HepG2 (cell line): ENCODE data around the gene GDF7. TPM values are rescaled to one million over a fixed set of nuclear protein-coding genes. Genes with fewer than 3 reads are reported as not detected.
A peak's percentile ranks its signal among the peaks of the same experiment; 100 is the strongest.

Source experiments
- CC2D1A ChIP-seq: sonication (generic); formaldehyde crosslinking; IDR thresholded peaks from 2 replicates; pipeline ENCODE4 v1.8.1; 2023; ENCODE audit warnings: mild to moderate bottlenecking, missing genetic modification reagents
- CREB1 ChIP-seq, 2 experiments: fragments of 450-650 bp in 1 of 2; IDR thresholded peaks; 2 replicates each; pipeline ENCODE4 v1.6.1; 2016 to 2017; ENCODE audit warnings: control low read depth in 1 of 2, mild to moderate bottlenecking in 1 of 2, missing compliant biosample characterization in 1 of 2, missing genetic modification characterization in 1 of 2
- ELF3 ChIP-seq: IDR thresholded peaks from 2 replicates; pipeline ENCODE4 v1.6.1; 2016; ENCODE audit warnings: missing genetic modification reagents, missing compliant biosample characterization
- MATR3 ChIP-seq: sonication (generic); formaldehyde crosslinking; IDR thresholded peaks from 2 replicates; pipeline ENCODE4 v1.4.0; 2020; ENCODE audit warnings: missing genetic modification reagents
- NBN ChIP-seq: fragments of 450-650 bp; conservative IDR thresholded peaks from 2 replicates; pipeline ENCODE4 v1.6.1; 2017
- NR2F2 ChIP-seq: IDR thresholded peaks from 2 replicates; pipeline ENCODE4 v1.6.1; 2012; ENCODE audit warnings: low read depth, inconsistent platforms, borderline replicate concordance
- PTBP1 ChIP-seq: fragments of 200-400 bp; formaldehyde crosslinking; IDR thresholded peaks from 2 replicates; pipeline ENCODE4 v1.6.1; 2018; ENCODE audit warnings: low read length, low read depth; ENCODE audit not compliant: poor library complexity, severe bottlenecking
- REL ChIP-seq: sonication (generic); formaldehyde crosslinking; conservative IDR thresholded peaks from 2 replicates; pipeline ENCODE4 v1.8.0; 2022; ENCODE audit warnings: mild to moderate bottlenecking, missing genetic modification reagents, moderate library complexity
- WIZ ChIP-seq: sonication (generic); formaldehyde crosslinking; IDR thresholded peaks from 2 replicates; pipeline ENCODE4 v1.5.1; 2020; ENCODE audit warnings: mild to moderate bottlenecking, missing genetic modification reagents
- ZNF12 ChIP-seq: sonication (generic); formaldehyde crosslinking; IDR thresholded peaks from 2 replicates; pipeline ENCODE4 v1.5.0; 2020; ENCODE audit warnings: missing genetic modification reagents
- ZNF20 ChIP-seq: sonication (generic); formaldehyde crosslinking; IDR thresholded peaks from 2 replicates; pipeline ENCODE4 v1.4.0; 2020; ENCODE audit warnings: mild to moderate bottlenecking, moderate library complexity, missing genetic modification reagents
- ZNF205 ChIP-seq: IDR thresholded peaks from 2 replicates; pipeline ENCODE4 v1.6.1; 2018; ENCODE audit warnings: missing biosample characterization, missing genetic modification reagents
- ZNF317 ChIP-seq: sonication (generic); formaldehyde crosslinking; IDR thresholded peaks from 2 replicates; pipeline ENCODE4 v1.5.0; 2020; ENCODE audit warnings: mild to moderate bottlenecking, missing genetic modification reagents
- ZNF44 ChIP-seq: sonication (generic); formaldehyde crosslinking; IDR thresholded peaks from 2 replicates; pipeline ENCODE4 v1.5.1; 2020; ENCODE audit warnings: mild to moderate bottlenecking, missing genetic modification reagents
- polyA plus RNA-seq, 8 experiments: library from polyadenylated mRNA; depleted of rRNA in 3 of 8; stranded (reverse) in 7 of 8; unstranded in 1 of 8; fragments of >200 nt; fragmentation: Illumina TruSeq in 4 of 8; extraction: Trizol in 4 of 8; gene quantifications; 2 replicates each; pipeline versions ENCODE4 v1.2.1 to v1.2.3, GENCODE V29; 2011 to 2016; ENCODE audit warnings: low read depth in 4 of 8, missing spikeins in 1 of 8, mixed read lengths in 1 of 8; ENCODE audit not compliant: insufficient read depth in 1 of 8
- total RNA-seq, 5 experiments: library from RNA; depleted of rRNA; stranded (reverse); fragments of >200 nt; fragmentation: Illumina TruSeq; extraction: Trizol; gene quantifications; 2 replicates each; pipeline ENCODE4 v1.2.3, GENCODE V29; 2016; ENCODE audit warnings: low read depth in 1 of 5
- TF ChIP-seq, protein P1 (sequence below): sonication (generic); formaldehyde crosslinking; IDR thresholded peaks from one replicate; pipeline ENCODE4 v1.5.1; 2020; ENCODE audit warnings: mild to moderate bottlenecking, missing genetic modification reagents; ENCODE audit errors: not compliant biosample characterization
- TF ChIP-seq, protein P2 (sequence below): sonication (generic); formaldehyde crosslinking; IDR thresholded peaks from 2 replicates; pipeline ENCODE4 v1.5.0; 2020; ENCODE audit warnings: mild to moderate bottlenecking, missing genetic modification reagents
- TF ChIP-seq, protein P3 (sequence below): sonication (generic); formaldehyde crosslinking; IDR thresholded peaks from 2 replicates; pipeline ENCODE4 v1.5.1; 2020; ENCODE audit warnings: missing genetic modification reagents, mild to moderate bottlenecking, borderline replicate concordance

The GDF7 gene
- total and polyA plus RNA-seq, 2 of the 13 experiments (the other 11 are each of a cell fraction or from before 2014, with no cell fraction given) = 1.6 to 15.0 TPM

DNA sequence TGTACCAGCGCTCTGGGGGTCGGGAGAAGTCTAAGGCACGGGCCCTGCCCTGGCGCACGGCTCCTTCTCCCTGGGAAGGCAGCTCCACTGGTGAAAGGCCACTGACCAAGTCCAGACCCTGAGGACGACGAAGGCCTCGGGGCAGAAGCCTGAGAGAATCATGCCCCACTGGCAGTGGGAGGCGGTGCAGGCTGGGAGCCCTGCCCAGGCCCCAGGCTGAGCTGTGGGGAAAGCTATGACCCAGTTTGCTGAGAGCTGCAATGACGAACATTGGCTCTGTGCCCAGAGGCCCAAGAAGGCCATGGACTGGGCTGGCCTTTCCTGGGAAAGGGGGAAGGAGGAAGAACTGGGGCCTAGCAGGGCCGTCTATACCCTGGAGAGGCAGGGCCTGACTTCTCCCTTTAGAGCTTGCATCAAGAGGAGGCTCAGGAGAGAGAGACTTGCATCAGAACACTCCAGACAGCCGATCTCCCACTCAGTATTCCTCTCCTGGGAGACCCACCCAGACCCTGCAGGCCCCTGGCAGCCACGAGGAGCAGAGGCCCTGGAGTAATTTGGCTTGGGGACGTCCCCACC lies 49.0 kb upstream of the GDF7 start (continued):
- peak; percentile 60 for TF ChIP-seq PTBP1
- peak; percentile 66; the same call in 1 of the 2 replicates for TF ChIP-seq ELF3 (CRISPR knock-in tag)
- peak; percentile 10; the same call in 1 of the 2 replicates for TF ChIP-seq NR2F2
- TF ChIP-seq ZNF12 (CRISPR knock-in tag) = peak; percentile 96
- TF ChIP-seq, protein P1, sequence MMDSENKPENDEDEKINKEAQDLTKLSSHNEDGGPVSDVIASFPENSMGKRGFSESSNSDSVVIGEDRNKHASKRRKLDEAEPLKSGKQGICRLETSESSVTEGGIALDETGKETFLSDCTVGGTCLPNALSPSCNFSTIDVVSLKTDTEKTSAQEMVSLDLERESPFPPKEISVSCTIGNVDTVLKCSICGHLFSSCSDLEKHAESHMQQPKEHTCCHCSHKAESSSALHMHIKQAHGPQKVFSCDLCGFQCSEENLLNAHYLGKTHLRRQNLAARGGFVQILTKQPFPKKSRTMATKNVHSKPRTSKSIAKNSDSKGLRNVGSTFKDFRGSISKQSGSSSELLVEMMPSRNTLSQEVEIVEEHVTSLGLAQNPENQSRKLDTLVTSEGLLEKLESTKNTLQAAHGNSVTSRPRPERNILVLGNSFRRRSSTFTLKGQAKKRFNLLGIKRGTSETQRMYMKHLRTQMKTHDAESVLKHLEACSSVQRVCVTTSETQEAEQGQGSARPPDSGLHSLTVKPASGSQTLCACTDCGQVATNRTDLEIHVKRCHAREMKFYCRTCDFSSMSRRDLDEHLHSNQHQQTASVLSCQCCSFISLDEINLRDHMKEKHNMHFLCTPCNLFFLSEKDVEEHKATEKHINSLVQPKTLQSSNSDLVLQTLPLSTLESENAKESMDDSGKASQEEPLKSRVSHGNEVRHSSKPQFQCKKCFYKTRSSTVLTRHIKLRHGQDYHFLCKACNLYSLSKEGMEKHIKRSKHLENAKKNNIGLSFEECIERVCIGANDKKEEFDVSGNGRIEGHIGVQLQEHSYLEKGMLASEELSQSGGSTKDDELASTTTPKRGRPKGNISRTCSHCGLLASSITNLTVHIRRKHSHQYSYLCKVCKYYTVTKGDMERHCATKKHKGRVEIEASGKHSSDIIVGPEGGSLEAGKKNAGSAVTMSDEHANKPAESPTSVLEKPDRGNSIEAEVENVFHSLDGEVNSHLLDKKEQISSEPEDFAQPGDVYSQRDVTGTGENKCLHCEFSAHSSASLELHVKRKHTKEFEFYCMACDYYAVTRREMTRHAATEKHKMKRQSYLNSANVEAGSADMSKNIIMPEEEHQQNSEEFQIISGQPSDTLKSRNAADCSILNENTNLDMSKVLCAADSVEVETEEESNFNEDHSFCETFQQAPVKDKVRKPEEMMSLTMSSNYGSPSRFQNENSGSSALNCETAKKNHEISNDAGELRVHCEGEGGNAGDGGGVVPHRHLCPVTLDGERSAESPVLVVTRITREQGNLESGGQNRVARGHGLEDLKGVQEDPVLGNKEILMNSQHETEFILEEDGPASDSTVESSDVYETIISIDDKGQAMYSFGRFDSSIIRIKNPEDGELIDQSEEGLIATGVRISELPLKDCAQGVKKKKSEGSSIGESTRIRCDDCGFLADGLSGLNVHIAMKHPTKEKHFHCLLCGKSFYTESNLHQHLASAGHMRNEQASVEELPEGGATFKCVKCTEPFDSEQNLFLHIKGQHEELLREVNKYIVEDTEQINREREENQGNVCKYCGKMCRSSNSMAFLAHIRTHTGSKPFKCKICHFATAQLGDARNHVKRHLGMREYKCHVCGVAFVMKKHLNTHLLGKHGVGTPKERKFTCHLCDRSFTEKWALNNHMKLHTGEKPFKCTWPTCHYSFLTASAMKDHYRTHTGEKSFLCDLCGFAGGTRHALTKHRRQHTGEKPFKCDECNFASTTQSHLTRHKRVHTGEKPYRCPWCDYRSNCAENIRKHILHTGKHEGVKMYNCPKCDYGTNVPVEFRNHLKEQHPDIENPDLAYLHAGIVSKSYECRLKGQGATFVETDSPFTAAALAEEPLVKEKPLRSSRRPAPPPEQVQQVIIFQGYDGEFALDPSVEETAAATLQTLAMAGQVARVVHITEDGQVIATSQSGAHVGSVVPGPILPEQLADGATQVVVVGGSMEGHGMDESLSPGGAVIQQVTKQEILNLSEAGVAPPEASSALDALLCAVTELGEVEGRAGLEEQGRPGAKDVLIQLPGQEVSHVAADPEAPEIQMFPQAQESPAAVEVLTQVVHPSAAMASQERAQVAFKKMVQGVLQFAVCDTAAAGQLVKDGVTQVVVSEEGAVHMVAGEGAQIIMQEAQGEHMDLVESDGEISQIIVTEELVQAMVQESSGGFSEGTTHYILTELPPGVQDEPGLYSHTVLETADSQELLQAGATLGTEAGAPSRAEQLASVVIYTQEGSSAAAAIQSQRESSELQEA (CRISPR knock-in tag) = no peak
- TF ChIP-seq ZNF205 (CRISPR knock-in tag) = no peak
- no peak for TF ChIP-seq NBN
- TF ChIP-seq WIZ (CRISPR knock-in tag) = no peak
- TF ChIP-seq ZNF20 = no peak
- TF ChIP-seq, protein P2, sequence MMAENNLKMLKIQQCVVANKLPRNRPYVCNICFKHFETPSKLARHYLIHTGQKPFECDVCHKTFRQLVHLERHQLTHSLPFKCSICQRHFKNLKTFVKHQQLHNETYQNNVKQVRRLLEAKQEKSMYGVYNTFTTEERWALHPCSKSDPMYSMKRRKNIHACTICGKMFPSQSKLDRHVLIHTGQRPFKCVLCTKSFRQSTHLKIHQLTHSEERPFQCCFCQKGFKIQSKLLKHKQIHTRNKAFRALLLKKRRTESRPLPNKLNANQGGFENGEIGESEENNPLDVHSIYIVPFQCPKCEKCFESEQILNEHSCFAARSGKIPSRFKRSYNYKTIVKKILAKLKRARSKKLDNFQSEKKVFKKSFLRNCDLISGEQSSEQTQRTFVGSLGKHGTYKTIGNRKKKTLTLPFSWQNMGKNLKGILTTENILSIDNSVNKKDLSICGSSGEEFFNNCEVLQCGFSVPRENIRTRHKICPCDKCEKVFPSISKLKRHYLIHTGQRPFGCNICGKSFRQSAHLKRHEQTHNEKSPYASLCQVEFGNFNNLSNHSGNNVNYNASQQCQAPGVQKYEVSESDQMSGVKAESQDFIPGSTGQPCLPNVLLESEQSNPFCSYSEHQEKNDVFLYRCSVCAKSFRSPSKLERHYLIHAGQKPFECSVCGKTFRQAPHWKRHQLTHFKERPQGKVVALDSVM (CRISPR knock-in tag) = no peak
- TF ChIP-seq CC2D1A (CRISPR knock-in tag) = no peak
- TF ChIP-seq, protein P3, sequence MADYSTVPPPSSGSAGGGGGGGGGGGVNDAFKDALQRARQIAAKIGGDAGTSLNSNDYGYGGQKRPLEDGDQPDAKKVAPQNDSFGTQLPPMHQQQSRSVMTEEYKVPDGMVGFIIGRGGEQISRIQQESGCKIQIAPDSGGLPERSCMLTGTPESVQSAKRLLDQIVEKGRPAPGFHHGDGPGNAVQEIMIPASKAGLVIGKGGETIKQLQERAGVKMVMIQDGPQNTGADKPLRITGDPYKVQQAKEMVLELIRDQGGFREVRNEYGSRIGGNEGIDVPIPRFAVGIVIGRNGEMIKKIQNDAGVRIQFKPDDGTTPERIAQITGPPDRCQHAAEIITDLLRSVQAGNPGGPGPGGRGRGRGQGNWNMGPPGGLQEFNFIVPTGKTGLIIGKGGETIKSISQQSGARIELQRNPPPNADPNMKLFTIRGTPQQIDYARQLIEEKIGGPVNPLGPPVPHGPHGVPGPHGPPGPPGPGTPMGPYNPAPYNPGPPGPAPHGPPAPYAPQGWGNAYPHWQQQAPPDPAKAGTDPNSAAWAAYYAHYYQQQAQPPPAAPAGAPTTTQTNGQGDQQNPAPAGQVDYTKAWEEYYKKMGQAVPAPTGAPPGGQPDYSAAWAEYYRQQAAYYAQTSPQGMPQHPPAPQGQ (CRISPR knock-in tag) = no peak
- no peak for TF ChIP-seq MATR3 (CRISPR knock-in tag)
- peak; percentile 70 for TF ChIP-seq CREB1 (IDR thresholded peaks at IDR 0.05)
- no peak; the same call in 1 of the 2 replicates for TF ChIP-seq CREB1 (CRISPR knock-in tag; IDR thresholded peaks at IDR 0.05)
- no peak for TF ChIP-seq REL
- no peak for TF ChIP-seq ZNF44
- peak; percentile 71; the same call in 1 of the 2 replicates for TF ChIP-seq ZNF317 (CRISPR knock-in tag)
